ENCODE data around the gene SPHK2.

- TF ChIP-seq POLR2A (IDR thresholded peaks at IDR 0.05), result no peak
- TF ChIP-seq CTCF (IDR thresholded peaks at IDR 0.05), result no peak
- no peak for TF ChIP-seq EP300 (IDR thresholded peaks at IDR 0.05)
- no peak for TF ChIP-seq POLR2AphosphoS5 (IDR thresholded peaks at IDR 0.05)
Observed at GRCh38 chr19:48596679-48597465, 22.4 kb upstream of the SPHK2 start.

Measured in upper lobe of left lung (tissue), 4 donors.